Jurkat, Clone E6-1 (cell line): ENCODE data around the gene MYL5.

Experiments
- DNase-seq: peaks from one replicate; pipeline ENCODE4 v3.0.0-alpha.2; 2011; ENCODE audit warnings: low read depth, low spot score
- H3K4me3 ChIP-seq: 2 replicates; pipeline ENCODE4 v1.5.1; 2011; ENCODE audit warnings: mild to moderate bottlenecking, low read length, control low read depth, moderate library complexity

MYL5 gene

DNA sequence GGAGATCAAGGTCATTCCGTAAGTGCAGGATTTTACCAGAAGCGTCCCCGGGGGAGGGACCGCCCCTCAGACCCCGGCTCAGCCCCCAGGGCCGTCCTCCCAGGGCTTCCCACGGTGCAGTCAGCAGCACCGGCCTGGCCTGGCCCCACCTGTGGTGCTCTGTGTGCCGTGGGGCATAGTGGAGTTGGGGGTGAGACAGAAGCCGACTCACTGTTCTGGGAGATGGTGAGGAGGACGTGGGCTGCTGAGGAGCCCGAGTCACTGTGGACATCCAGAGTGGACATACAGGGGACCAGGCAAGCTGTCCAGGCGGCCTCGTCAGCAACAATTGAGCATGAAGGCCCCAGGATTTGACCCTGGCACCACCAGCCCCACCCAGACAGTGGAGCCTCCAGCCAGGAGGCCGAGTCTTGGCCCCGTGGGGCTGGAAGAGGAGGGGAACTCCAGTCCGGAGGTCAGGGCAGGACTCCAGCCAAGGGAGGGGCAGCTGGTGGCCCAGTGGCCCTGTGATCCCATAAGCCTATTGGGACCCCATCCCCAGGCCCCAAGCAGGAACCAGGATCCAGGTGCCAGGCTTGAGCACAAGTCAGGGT, 19.4 kb upstream of the MYL5 start:
- H3K4me3 ChIP-seq = no peak overlapping the region
- no peak for DNase-seq

DNA sequence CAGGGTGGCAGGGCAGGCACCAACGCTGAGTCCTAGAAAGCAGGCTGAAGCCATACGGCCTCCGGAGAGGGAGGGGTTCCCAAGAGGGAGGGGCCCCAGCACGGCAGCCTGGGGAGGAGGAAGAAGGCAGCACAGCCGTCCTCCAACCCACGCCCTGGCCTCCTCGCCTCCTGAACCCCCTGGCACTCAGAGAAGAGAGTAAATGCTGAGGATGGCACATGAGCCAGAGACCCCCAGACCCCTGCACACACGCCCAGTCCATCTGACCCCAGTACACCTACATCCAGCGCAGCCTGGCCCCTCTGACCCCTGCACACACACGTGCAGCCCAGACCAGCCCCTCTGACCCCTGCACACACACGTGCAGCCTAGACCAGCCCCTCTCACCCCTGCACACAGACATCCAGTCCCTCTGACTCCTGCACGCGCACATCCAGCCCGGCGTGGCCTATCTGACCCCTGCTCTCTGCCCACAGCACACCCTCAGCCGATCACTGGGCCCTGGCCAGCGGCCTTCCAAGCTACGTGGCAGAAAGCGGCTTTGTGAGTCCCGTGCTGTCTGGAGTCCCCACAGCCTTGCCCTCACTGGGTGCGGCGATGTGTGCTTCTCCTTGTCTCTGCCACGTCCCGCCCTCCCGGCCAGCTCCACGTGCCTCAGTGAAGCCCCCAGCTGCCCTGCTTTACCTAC, 18.7 kb upstream of the MYL5 start:
- no peak overlapping the region for H3K4me3 ChIP-seq
- DNase-seq = no peak

DNA sequence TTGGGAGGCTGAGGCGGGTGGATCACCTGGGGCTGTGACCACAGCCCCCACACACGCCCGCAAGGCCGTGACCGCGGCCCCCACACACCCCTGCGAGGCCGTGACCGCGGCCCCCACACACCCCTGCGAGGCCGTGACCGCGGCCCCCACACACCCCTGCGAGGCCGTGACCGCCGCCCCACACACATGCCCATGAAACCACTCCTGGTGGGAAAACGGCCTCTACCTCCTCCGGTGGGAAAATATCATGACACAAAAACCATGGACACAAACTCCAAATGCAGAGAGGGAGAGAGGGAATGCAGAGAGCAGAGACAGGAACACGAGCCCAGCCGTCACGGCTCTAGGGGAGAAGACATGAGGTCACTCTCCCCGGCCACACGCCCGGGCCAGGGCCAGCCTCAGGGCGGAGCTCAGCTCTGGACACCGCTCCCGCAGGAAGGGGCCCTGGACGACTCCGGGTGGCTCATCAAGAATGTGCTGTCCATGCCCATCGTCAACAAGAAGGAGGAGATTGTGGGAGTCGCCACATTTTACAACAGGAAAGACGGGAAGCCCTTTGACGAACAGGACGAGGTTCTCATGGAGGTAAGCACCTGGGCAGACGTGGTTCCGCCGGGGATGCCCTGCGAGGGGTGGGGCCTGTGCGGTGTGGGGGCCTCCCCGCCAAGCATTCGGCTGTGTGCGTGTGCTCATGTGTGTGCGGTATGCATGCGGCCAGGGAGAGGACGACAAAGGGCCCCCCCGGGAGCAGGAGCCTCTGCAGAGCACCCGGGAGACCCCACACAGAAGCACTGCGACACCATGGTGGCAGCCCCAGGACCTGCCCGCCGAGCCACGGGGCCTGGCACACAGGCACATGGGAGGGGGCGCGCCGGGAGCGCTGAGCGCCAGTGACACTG, 17.7 kb upstream of the MYL5 start:
- H3K4me3 ChIP-seq = no peak overlapping the region
- no peak for DNase-seq

DNA sequence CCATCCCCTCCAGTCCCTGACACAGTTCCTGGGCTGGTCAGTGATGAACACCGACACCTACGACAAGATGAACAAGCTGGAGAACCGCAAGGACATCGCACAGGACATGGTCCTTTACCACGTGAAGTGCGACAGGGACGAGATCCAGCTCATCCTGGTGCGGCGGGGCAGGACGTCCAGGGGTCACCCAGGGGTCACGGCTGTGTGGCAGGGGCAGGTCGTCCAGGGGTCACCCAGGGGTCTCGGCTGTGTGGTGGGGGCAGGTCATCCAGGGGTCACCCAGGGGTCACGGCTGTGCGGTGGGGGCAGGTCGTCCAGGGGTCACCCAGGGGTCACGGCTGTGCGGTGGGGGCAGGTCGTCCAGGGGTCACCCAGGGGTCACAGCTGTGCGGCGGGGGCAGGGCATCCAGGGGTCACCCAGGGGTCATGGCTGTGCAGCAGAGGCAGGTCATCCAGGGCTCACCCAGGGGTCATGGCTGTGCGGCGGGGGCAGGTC, 17.0 kb upstream of the MYL5 start:
- DNase-seq = no peak
- H3K4me3 ChIP-seq = no peak overlapping the region

DNA sequence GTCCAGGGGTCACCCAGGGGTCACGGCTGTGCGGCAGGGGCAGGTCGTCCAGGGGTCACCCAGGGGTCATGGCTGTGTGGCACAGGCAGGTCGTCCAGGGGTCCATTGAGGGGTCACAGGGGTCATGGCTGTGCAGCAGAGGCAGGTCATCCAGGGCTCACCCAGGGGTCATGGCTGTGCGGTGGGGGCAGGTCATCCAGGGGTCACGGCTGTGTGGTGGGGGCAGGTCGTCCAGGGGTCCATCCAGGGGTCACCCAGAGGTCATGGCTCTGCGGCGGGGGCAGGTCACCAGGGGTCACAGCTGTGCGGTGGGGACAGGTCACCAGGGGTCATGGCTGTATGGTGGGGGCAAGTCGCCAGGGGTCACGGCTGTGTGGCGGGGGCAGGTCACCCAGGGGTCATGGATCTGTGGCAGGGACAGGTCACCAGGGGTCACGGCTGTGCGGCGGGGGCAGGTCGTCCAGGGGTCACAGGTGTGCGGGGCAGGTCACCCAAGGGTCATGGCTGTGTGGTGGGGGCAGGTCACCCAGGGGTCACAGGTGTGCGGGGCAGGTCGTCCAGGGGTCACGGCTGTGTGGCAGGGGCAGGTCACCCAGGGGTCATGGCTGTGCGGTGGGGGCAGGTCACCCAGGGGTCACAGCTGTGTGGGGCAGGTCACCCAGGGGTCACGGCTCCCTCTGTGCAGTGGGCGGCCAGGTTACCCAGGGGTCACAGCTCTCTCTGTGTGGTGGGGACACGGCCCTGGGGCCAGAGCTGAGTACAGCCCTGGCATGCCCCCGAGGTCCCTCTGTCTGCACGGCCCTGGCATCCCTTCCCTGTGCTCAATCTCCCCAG, 16.3 kb upstream of the MYL5 start:
- no peak overlapping the region for H3K4me3 ChIP-seq
- no peak for DNase-seq

DNA sequence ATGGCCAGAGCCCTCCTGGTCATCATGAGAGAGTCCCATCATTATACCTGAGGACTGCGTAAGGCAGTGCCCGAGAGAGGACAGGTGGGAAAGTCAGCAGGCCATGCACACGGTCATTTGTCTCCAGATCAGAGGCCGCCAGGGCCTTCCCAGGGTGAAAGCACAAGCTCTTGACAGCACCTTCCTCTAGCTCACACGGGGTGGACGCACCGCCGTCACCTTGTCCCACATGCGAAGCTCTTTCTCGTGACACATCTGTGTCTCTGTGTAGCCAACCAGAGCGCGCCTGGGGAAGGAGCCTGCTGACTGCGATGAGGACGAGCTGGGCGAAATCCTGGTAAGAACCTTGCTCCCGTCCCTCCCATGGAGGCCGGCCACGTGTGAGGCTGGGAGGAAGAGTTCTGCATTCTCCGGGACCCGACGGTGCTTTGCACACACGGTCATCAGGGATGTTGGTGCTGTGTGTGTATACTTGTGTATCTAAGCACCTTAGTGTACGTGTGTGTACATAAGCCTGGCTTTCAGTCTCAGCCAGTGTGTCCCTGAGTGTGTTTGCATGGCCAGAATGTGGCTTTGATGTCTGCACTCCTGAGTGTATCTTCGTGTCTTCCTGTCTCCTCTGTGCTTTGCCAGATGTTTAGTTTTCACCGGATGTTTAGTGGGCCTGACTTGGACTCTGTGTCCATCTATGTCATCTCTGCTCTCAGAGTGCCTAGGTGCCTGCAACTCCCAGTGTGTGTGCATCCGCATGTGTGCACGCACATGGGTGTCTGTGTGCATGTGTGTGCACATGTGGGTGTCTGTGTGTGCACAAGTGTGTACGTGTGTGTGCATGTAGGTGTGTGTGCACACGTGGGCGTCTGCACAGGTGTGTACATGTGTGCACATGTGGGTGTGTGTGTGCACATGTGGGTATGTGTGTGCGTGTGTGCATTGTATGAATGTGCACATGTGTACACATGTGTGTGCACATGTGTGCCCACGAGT, 15.4 kb upstream of the MYL5 start:
- H3K4me3 ChIP-seq = no peak overlapping the region
- no peak for DNase-seq

DNA sequence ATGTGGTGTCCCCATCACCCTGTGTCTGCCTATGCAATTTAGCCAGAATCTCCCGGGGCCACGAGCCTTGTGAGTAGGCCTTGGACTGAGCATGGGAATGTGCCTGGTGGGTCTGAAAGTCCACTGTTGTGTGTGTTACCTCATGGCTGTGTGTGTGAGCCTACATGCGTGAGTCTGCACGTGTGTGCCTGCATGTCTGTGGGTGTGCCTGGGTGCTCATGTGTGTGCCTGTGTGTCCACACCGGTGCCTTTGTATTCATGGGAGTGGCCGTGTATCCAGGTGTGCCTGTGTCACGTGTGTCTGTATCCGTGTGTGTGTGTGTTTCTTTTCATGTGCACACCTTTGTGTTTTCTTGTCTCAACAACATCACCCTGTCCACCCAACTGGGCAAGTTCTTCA, 14.5 kb upstream of the MYL5 start:
- no peak overlapping the region for H3K4me3 ChIP-seq
- DNase-seq = no peak

DNA sequence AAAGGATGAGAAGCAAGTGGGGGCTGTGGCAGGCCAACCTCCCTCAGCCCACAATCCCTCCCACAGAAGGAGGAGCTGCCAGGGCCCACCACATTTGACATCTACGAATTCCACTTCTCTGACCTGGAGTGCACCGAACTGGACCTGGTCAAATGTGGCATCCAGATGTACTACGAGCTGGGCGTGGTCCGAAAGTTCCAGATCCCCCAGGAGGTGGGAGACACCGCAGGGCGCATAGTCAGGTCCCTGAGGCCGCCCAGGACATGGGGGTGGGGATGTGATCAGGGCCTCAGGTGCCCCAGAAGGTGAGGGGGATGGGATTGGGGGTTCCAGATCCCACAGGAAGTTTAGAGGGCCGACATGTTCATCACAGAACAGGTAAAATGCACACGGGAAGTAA, 13.9 kb upstream of the MYL5 start:
- DNase-seq = no peak
- no peak overlapping the region for H3K4me3 ChIP-seq

DNA sequence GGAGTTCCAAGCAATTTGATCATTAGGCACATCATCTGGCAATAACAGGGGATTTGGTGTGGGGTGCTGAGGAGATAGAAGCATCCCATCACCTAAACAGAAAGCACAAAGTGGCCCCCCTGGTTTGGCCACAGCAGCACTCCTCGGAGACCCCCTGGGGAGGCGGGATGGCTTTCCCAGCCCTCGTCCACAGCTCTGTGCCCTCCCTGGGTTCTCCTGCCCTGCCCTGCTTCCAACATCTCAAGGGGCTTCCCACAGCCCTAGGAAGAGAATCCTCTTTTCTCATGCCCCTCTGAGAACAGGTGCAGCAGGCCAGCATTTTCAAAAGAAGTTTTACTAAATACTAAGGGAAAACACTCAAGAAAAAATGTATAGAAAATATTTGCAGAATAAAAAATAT, 13.1 kb upstream of the MYL5 start:
- no peak overlapping the region for H3K4me3 ChIP-seq
- DNase-seq = no peak

DNA sequence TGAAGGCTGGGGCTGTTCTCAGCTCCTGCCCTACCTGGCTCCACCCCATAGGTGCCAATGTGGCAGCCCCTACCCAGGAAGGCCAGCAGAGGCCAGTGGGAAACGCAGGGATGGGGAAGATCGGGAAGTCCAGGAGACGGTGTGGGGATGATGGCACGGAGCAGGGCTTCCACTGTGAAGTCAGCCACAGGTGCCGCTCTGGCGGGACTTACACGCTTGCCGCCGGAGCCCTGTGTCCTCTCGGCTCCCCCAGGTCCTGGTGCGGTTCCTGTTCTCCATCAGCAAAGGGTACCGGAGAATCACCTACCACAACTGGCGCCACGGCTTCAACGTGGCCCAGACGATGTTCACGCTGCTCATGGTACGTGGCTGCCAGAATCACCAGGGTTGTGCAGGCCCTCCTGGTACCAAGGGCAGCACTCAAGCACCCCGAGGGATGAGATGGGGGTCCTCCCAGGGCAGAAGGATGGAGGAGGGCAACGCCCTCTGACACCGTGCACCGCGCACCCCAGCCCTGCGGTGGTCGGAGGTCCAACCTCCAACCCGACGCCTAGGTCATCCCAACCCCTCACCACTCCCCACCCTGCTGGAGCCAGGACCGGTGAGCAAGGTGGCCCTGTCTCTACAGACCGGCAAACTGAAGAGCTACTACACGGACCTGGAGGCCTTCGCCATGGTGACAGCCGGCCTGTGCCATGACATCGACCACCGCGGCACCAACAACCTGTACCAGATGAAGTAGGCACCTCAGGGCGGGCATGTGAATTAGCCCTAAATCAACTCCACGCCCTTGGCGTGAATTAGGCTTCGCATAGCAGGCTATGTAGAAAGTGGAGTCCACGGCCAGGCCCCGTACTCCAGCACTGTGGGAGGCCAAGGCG, 12.2 kb upstream of the MYL5 start:
- no peak overlapping the region for H3K4me3 ChIP-seq
- no peak for DNase-seq

DNA sequence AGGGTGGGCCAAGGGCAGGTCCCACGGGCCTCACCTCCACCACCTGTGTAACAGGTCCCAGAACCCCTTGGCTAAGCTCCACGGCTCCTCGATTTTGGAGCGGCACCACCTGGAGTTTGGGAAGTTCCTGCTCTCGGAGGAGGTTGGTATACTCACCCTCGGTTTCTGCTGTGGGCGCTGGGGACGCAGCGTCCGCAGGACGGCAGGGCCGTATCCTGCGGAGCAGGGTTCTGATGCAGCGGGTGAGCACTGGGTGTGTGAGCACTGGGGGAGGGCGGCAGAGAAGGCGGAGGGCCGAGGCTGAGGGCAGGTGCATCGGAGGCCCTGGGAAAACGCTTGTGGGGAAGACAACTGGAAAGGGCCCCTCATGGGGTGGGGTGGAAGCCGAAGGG, 11.3 kb upstream of the MYL5 start:
- no peak for DNase-seq
- H3K4me3 ChIP-seq = peak overlapping the region; percentile 61

DNA sequence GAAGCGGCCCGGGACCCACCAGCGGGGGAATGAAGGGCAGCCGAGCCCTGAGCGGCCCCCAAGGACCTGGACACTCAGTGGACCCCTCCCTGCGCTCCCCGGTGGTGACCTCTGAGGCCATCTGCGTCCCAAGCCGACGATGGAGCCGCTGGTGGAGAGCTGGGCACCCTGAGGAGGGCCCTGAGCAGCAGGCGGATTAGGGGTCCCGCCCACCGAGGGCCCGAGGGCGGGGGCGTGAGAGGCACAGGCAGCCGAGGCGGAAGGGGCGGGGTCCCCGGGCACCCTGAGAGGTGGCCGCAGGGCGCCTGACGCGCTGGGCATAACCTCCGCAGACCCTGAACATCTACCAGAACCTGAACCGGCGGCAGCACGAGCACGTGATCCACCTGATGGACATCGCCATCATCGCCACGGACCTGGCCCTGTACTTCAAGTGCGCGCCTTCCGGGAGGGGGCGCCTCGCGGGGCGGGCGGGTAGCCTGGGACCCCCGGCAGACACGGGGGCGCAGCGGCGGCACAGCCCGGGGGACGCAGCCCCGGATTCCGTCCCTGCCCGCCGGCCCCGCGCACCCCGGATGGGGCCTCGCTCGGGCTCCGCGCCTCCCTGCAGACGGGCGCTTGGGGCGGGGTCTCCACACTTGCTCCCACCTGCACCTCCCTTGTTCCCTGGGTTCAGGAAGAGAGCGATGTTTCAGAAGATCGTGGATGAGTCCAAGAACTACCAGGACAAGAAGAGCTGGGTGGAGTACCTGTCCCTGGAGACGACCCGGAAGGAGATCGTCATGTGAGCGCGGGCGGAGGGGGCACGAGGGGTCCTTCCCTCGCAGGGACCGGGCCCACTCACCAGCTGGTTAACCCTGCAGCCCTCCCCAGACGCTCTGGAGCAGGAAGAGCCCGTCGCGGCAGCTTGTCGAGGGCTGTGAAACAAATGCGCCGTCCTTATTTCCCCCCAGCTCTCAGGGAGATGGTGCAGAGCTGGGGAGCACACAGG, 10.6 kb upstream of the MYL5 start:
- H3K4me3 ChIP-seq = peak overlapping the region; percentile 61
- DNase-seq = peak; percentile 69

DNA sequence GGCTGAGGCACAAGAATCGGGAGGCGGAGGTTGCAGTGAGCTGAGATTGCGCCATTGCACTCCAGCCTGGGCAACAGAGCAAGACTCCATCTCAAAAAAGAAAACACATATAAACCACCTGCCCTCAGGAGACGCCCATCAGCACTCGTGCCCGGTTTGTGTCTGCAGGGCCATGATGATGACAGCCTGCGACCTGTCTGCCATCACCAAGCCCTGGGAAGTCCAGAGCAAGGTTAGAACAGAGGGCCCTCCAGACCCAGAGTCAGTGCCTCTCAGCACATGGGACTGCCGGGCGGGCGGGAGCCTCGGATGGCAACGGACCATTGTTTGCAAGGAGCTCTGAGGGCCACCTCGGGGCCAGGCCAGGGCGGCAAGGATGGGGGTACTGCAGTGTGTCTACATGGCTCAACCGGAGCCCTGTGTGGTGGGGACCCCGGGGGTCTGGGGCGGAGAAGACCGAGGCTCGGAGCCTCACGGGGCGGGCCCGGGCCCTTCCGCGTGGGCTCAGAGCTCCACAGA, 9.6 kb upstream of the MYL5 start:
- no peak for DNase-seq
- peak overlapping the region; percentile 61 for H3K4me3 ChIP-seq

DNA sequence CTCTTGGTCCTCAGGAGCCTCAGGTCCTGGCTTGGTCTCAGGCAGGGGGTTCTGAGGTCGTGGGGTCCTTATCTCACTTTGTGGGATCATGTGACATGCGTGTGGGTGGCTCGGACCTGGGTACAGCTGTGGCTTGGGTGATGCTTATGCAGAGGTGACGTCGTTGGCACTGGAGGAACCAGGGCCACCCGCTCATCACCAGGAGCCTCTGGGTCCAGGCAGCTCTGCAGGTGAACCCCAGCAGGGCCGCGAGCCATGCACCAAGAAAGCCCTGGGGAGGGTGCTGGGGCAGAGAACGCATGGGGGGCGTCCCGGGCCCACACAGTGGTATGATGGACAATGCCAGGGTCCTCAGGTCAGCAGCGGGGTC, 9.0 kb upstream of the MYL5 start:
- H3K4me3 ChIP-seq = no peak overlapping the region
- DNase-seq = no peak

DNA sequence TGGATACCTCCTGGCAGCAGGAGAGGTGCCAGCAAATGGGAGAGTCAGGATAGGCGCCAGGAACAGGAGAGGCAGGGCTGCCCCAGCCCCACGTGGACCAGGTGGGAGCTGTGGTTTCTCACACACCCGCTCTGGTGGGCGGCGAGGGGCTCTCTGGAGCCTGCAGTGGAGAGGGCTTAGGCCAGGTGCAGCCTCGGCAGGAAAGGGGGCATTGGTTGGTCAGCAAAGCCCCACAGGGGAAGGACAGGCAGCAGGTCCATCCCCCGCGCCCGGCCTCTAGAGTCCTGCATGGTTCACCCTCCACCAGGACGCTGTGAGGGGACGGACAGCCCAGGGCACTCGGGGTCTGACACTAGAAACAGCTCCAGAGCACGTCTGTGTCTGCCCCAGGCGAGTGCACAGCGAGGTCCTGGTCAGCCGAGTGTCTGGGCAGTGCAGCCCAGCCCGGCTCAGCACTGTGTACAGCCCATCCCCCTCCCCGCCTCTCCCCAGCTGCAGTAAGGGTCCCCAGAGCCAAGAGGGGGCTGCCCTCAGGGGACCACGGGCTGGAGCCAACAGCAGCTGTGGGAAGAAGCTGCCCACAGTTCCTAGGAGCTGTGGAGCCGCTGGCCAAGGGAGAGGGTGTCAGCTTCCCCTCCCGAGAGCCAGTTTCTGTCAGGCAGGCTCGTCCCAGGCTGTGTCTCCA, 8.4 kb upstream of the MYL5 start:
- no peak for DNase-seq
- no peak overlapping the region for H3K4me3 ChIP-seq

DNA sequence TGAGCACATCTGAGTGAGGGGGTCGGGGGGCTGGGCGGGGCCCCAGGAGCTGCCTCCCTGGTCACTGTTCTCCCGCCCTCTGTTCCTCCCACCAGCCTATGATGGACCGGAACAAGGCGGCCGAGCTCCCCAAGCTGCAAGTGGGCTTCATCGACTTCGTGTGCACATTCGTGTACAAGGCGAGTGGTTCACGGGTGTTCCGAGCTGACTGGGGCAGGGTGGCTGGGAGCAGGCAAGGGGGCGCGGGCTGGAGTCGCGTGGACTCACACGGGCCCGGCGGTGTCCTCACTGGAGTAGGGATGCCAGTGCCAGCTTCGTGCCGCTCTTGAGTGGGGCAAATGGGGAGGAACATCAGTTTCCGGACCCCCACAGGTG, 7.9 kb upstream of the MYL5 start:
- H3K4me3 ChIP-seq = no peak overlapping the region
- DNase-seq = no peak
